ENCODE measurements around the gene GBP1. TPM values are rescaled to one million over a fixed set of nuclear protein-coding genes. Genes with fewer than 3 reads are reported as not detected.

GBP1 gene, protein sequence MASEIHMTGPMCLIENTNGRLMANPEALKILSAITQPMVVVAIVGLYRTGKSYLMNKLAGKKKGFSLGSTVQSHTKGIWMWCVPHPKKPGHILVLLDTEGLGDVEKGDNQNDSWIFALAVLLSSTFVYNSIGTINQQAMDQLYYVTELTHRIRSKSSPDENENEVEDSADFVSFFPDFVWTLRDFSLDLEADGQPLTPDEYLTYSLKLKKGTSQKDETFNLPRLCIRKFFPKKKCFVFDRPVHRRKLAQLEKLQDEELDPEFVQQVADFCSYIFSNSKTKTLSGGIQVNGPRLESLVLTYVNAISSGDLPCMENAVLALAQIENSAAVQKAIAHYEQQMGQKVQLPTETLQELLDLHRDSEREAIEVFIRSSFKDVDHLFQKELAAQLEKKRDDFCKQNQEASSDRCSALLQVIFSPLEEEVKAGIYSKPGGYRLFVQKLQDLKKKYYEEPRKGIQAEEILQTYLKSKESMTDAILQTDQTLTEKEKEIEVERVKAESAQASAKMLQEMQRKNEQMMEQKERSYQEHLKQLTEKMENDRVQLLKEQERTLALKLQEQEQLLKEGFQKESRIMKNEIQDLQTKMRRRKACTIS
- total RNA-seq (2014; rRNA removed; shearing (Covaris generic)) (not detected in 2 replicates), polyA plus RNA-seq (2016; fragmentation: Nextera tagmentation; extraction: Ambion mirVana) (0.13 TPM in 1 of 2 replicates, not detected in the other)
- long read RNA-seq: 0 reads

DNA sequence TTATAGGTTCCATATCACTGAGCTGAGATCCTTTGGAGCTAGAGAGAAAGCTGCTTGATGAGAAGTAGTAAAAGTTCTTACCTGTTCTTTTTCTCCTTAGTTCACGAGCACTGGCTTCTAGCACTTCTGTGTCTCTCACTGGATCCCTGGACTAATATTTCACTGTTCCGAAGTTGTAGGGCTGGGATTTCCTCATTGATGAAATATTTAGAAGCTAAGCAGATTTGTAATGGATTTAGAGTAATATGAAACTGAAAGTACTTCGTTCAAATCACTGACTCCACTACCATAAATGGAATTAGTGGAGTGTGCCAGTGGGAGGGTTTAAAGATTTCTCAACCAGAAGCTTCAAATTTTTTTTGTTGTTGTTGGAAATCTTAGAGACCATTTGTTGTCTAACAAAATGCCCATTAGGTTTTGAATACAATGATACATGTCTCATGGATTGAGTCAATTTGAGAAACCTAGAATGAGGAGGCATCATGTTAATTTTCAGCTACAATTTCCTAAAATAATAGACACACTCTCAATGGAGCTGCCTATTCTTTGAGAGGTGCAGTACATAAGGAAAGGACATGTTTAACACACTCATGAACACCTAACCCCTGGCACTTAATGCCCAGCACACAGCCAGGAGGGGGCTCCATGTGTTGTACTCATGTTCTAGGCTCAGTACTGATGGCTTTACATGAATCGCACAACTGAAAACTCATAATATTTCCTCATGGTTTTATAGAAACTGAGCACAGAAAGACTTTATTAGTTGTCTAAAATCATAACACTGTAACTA lies at the start of gene GBP1:
GBP1 (minus strand) TSS at position 130 of the 790 bp plus-strand sequence. CDS start 1,974 bp downstream, outside the sequence.
- DNase-seq (ENCODE audit: low spot score): no peak
- Histone ChIP-seq H3F3A (replicated peaks; ENCODE audit: low read depth) (no peaks in the 10 kb centered on the region), H3K79me2 (replicated peaks; ENCODE audit: insufficient read depth) (no peaks in the 10 kb centered on the region), H2AFZ (0 out of 2 replicates have a peak within 1 kb of the TSS, but pooled peaks have one; percentile 45), H3K36me3 (ENCODE audit: insufficient read depth) (no peaks in the 10 kb centered on the region), H3K4me2 (no peak within 1 kb of the TSS), H3K9me2 (ENCODE audit: insufficient read depth) (no peaks in the 10 kb centered on the region), H3K27me3 (ENCODE audit: insufficient read depth) (no peaks in the 10 kb centered on the region), H3K4me1 (ENCODE audit: insufficient read depth) (no peaks in the 10 kb centered on the region), H3K27ac (ENCODE audit: low read depth) (no peak within 1 kb of the TSS), H3K4me3 (no peak within 1 kb of the TSS), H4K20me1 (replicated peaks; ENCODE audit: insufficient read depth) (no peaks in the 10 kb centered on the region)
- Mint-ChIP-seq H3K9me3 (no peaks in the 10 kb centered on the region), H3K36me3 (ENCODE audit: low read depth) (no peaks in the 10 kb centered on the region), H3K4me3 (no peak within 1 kb of the TSS), H3K27ac (no peak within 1 kb of the TSS), H3K27me3 (ENCODE audit: insufficient read depth, low read depth, poor library complexity) (no peaks in the 10 kb centered on the region), H3K4me1 (no peaks in the 10 kb centered on the region)
- ATAC-seq: no peak
- TF ChIP-seq ZNF331 (CRISPR knock-in tag; IDR thresholded peaks at IDR 0.05; ENCODE audit: low read depth): no peak
- TF ChIP-seq STAT1 (IDR thresholded peaks at IDR 0.05; ENCODE audit: unreplicated experiment): no peak
- TF ChIP-seq CREB1 (CRISPR knock-in tag; IDR thresholded peaks at IDR 0.05; ENCODE audit: low read depth): no peak
- TF ChIP-seq, protein P1, sequence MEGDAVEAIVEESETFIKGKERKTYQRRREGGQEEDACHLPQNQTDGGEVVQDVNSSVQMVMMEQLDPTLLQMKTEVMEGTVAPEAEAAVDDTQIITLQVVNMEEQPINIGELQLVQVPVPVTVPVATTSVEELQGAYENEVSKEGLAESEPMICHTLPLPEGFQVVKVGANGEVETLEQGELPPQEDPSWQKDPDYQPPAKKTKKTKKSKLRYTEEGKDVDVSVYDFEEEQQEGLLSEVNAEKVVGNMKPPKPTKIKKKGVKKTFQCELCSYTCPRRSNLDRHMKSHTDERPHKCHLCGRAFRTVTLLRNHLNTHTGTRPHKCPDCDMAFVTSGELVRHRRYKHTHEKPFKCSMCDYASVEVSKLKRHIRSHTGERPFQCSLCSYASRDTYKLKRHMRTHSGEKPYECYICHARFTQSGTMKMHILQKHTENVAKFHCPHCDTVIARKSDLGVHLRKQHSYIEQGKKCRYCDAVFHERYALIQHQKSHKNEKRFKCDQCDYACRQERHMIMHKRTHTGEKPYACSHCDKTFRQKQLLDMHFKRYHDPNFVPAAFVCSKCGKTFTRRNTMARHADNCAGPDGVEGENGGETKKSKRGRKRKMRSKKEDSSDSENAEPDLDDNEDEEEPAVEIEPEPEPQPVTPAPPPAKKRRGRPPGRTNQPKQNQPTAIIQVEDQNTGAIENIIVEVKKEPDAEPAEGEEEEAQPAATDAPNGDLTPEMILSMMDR (conservative IDR thresholded peaks at IDR 0.05; ENCODE audit: low read depth in 2 of 2): no peak
- TF ChIP-seq, protein P2, sequence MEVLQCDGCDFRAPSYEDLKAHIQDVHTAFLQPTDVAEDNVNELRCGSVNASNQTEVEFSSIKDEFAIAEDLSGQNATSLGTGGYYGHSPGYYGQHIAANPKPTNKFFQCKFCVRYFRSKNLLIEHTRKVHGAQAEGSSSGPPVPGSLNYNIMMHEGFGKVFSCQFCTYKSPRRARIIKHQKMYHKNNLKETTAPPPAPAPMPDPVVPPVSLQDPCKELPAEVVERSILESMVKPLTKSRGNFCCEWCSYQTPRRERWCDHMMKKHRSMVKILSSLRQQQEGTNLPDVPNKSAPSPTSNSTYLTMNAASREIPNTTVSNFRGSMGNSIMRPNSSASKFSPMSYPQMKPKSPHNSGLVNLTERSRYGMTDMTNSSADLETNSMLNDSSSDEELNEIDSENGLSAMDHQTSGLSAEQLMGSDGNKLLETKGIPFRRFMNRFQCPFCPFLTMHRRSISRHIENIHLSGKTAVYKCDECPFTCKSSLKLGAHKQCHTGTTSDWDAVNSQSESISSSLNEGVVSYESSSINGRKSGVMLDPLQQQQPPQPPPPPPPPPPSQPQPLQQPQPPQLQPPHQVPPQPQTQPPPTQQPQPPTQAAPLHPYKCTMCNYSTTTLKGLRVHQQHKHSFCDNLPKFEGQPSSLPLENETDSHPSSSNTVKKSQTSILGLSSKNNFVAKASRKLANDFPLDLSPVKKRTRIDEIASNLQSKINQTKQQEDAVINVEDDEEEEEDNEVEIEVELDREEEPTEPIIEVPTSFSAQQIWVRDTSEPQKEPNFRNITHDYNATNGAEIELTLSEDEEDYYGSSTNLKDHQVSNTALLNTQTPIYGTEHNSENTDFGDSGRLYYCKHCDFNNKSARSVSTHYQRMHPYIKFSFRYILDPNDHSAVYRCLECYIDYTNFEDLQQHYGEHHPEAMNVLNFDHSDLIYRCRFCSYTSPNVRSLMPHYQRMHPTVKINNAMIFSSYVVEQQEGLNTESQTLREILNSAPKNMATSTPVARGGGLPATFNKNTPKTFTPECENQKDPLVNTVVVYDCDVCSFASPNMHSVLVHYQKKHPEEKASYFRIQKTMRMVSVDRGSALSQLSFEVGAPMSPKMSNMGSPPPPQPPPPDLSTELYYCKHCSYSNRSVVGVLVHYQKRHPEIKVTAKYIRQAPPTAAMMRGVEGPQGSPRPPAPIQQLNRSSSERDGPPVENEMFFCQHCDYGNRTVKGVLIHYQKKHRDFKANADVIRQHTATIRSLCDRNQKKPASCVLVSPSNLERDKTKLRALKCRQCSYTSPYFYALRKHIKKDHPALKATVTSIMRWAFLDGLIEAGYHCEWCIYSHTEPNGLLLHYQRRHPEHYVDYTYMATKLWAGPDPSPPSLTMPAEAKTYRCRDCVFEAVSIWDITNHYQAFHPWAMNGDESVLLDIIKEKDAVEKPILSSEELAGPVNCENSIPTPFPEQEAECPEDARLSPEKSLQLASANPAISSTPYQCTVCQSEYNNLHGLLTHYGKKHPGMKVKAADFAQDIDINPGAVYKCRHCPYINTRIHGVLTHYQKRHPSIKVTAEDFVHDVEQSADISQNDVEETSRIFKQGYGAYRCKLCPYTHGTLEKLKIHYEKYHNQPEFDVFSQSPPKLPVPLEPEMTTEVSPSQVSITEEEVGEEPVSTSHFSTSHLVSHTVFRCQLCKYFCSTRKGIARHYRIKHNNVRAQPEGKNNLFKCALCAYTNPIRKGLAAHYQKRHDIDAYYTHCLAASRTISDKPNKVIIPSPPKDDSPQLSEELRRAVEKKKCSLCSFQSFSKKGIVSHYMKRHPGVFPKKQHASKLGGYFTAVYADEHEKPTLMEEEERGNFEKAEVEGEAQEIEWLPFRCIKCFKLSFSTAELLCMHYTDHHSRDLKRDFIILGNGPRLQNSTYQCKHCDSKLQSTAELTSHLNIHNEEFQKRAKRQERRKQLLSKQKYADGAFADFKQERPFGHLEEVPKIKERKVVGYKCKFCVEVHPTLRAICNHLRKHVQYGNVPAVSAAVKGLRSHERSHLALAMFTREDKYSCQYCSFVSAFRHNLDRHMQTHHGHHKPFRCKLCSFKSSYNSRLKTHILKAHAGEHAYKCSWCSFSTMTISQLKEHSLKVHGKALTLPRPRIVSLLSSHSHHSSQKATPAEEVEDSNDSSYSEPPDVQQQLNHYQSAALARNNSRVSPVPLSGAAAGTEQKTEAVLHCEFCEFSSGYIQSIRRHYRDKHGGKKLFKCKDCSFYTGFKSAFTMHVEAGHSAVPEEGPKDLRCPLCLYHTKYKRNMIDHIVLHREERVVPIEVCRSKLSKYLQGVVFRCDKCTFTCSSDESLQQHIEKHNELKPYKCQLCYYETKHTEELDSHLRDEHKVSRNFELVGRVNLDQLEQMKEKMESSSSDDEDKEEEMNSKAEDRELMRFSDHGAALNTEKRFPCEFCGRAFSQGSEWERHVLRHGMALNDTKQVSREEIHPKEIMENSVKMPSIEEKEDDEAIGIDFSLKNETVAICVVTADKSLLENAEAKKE (CRISPR knock-in tag; IDR thresholded peaks at IDR 0.05): no peak
- no peak for TF ChIP-seq POLR2AphosphoS5 (IDR thresholded peaks at IDR 0.05; ENCODE audit: low read depth)
- no peak for TF ChIP-seq EZH2phosphoT487 (IDR thresholded peaks at IDR 0.05; ENCODE audit: unreplicated experiment)
- no peak for TF ChIP-seq JUNB (IDR thresholded peaks at IDR 0.05; ENCODE audit: unreplicated experiment)
- TF ChIP-seq, protein P3, sequence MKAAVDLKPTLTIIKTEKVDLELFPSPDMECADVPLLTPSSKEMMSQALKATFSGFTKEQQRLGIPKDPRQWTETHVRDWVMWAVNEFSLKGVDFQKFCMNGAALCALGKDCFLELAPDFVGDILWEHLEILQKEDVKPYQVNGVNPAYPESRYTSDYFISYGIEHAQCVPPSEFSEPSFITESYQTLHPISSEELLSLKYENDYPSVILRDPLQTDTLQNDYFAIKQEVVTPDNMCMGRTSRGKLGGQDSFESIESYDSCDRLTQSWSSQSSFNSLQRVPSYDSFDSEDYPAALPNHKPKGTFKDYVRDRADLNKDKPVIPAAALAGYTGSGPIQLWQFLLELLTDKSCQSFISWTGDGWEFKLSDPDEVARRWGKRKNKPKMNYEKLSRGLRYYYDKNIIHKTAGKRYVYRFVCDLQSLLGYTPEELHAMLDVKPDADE (IDR thresholded peaks at IDR 0.05): no peak
- TF ChIP-seq NANOG (IDR thresholded peaks at IDR 0.05; ENCODE audit: borderline replicate concordance): no peak
- TF ChIP-seq, protein P4, sequence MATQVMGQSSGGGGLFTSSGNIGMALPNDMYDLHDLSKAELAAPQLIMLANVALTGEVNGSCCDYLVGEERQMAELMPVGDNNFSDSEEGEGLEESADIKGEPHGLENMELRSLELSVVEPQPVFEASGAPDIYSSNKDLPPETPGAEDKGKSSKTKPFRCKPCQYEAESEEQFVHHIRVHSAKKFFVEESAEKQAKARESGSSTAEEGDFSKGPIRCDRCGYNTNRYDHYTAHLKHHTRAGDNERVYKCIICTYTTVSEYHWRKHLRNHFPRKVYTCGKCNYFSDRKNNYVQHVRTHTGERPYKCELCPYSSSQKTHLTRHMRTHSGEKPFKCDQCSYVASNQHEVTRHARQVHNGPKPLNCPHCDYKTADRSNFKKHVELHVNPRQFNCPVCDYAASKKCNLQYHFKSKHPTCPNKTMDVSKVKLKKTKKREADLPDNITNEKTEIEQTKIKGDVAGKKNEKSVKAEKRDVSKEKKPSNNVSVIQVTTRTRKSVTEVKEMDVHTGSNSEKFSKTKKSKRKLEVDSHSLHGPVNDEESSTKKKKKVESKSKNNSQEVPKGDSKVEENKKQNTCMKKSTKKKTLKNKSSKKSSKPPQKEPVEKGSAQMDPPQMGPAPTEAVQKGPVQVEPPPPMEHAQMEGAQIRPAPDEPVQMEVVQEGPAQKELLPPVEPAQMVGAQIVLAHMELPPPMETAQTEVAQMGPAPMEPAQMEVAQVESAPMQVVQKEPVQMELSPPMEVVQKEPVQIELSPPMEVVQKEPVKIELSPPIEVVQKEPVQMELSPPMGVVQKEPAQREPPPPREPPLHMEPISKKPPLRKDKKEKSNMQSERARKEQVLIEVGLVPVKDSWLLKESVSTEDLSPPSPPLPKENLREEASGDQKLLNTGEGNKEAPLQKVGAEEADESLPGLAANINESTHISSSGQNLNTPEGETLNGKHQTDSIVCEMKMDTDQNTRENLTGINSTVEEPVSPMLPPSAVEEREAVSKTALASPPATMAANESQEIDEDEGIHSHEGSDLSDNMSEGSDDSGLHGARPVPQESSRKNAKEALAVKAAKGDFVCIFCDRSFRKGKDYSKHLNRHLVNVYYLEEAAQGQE (IDR thresholded peaks at IDR 0.05; ENCODE audit: unreplicated experiment): no peak

Data from GM23338 (cell line).